Eye (tissue), 1 donor: ENCODE data around the gene UGT1A6.
A peak's percentile ranks its signal among the peaks of the same experiment; 100 is the strongest.

Experiments
- DNase-seq: peaks from one replicate; pipeline ENCODE4 v3.0.0-alpha.2; 2015

The UGT1A6 gene

GRCh38 chr2:233803292-233803911, 110.7 kb downstream of the UGT1A6 start:
- no peak for DNase-seq

- no peak for DNase-seq
Observed at GRCh38 chr2:233803994-233804393, 111.3 kb downstream of the UGT1A6 start.

GRCh38 chr2:233807215-233807865, 114.7 kb downstream of the UGT1A6 start:
- DNase-seq = no peak

GRCh38 chr2:233807966-233808935, 115.6 kb downstream of the UGT1A6 start:
- no peak for DNase-seq

GRCh38 chr2:233810385-233810784, 117.7 kb downstream of the UGT1A6 start:
- no peak for DNase-seq

GRCh38 chr2:233811087-233811486, 118.4 kb downstream of the UGT1A6 start:
- no peak for DNase-seq

- DNase-seq = no peak
Observed at GRCh38 chr2:233811732-233812131, 119.0 kb downstream of the UGT1A6 start.

GRCh38 chr2:233813236-233814055, 120.8 kb downstream of the UGT1A6 start:
- DNase-seq = peak; percentile 9

GRCh38 chr2:233814056-233814835, 121.6 kb downstream of the UGT1A6 start:
- DNase-seq = no peak

- no peak for DNase-seq
Observed at GRCh38 chr2:233815861-233816260, 123.2 kb downstream of the UGT1A6 start.

- no peak for DNase-seq
Observed at GRCh38 chr2:233816334-233816733, 123.6 kb downstream of the UGT1A6 start.

- no peak for DNase-seq
Observed at GRCh38 chr2:233816771-233817170, 124.1 kb downstream of the UGT1A6 start.

GRCh38 chr2:233817361-233817911, 124.7 kb downstream of the UGT1A6 start:
- DNase-seq = no peak

- DNase-seq = no peak
Observed at GRCh38 chr2:233817995-233818638, 125.4 kb downstream of the UGT1A6 start.

- no peak for DNase-seq
Observed at GRCh38 chr2:233818639-233819621, 126.2 kb downstream of the UGT1A6 start.

GRCh38 chr2:233819884-233820773, 127.4 kb downstream of the UGT1A6 start:
- DNase-seq = no peak

GRCh38 chr2:233820774-233821105, 128.1 kb downstream of the UGT1A6 start:
- DNase-seq = no peak

- no peak for DNase-seq
Observed at GRCh38 chr2:233821196-233821595, 128.5 kb downstream of the UGT1A6 start.

- DNase-seq = no peak
Observed at GRCh38 chr2:233821709-233822100, 129.0 kb downstream of the UGT1A6 start.
